ENCODE measurements around the gene CASQ2.

CASQ2 gene

DNA sequence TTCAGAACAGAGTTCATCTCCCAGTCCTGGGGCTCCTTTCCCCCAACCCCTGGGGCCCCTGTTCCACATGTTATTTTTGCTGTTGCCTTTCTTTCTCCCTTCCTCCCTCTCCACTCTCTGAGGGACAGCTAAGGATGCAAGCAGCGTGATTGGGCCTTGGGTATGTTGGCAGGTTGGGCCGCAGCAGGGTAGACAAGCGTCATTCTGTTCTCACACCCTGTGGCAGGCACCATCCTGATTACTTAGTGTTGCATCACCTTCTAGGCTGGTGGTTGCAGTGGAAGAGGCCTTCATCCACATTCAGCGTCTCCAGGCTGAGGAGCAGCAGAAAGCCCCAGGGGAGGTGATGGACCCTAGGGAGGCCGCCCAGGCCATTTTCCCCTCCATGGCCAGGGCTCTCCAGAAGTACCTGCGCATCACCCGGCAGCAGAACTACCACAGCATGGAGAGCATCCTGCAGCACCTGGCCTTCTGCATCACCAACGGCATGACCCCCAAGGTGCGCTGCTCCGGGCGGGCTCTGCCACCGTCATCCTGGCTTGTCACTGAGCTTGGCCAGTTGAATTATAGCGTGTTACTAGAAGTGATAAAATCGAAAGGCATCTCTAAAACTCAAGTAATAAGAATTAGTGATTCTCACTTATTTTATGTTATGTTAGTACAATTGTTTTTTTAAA, 83.3 kb downstream of the CASQ2 start:
- peak overlapping the region; percentile 34; the same call in 1 of the 2 replicates for H3K27ac ChIP-seq
- ChIA-PET POLR2A (ENCODE audit: low non-redundant PET) (no interaction called here), CTCF (interaction anchor here (0.5 kb wide), 2 partner anchors 39 to 51 kb away, joined by 4 to 8 read pairs; no protein-coding TSS in a partner anchor)
- no peak for DNase-seq (ENCODE audit: low spot score)
- no peak for TF ChIP-seq CTCF (conservative IDR thresholded peaks at IDR 0.05; ENCODE audit: low read depth)

DNA sequence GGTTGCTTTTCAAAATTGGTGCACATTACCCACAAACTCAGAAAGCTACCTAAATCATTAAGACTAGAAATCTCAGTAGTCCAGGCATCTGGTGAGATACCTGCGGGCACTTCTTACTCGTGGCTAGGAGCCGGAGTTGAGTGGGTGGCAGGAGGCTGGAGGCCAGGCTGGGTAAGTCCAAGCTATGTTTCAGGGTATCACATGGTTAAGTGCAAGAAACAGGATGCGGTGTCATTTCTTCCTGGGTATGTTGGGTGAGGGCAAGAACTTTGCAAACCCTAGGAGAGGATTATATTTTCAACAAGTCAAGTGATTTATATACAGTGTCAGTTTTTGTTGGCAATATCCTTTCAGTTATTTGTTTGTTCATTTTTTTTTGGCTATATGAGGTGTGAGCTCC, 85.7 kb downstream of the CASQ2 start:
- ChIA-PET POLR2A (ENCODE audit: low non-redundant PET) (no interaction called here), CTCF (no interaction called here)
- H3K27ac ChIP-seq: no peak overlapping the region
- no peak for DNase-seq (ENCODE audit: low spot score)
- no peak for TF ChIP-seq CTCF (conservative IDR thresholded peaks at IDR 0.05; ENCODE audit: low read depth)

- ChIA-PET CTCF (interaction anchor here (1.1 kb wide), 1 partner anchor 26 kb away, joined by 5 read pairs; no protein-coding TSS in a partner anchor), POLR2A (ENCODE audit: low non-redundant PET) (no interaction called here)
- DNase-seq (ENCODE audit: low spot score): no peak
- TF ChIP-seq CTCF (conservative IDR thresholded peaks at IDR 0.05; ENCODE audit: low read depth): no peak
- H3K27ac ChIP-seq: no peak overlapping the region
Measured at GRCh38 chr1:115680730-115681111, 87.8 kb downstream of the CASQ2 start.

- POLR2A ChIA-PET (ENCODE audit: low non-redundant PET): interaction anchor here (0.6 kb wide), 1 partner anchor 36 kb away, joined by 4 read pairs; no protein-coding TSS in a partner anchor
- no peak for TF ChIP-seq CTCF (conservative IDR thresholded peaks at IDR 0.05; ENCODE audit: low read depth)
- CTCF ChIA-PET: interaction anchor here (0.8 kb wide), 1 partner anchor 28 kb away, joined by 4 read pairs; no protein-coding TSS in a partner anchor
- H3K27ac ChIP-seq: peak overlapping the region; percentile 58
- peak; percentile 76 for DNase-seq (ENCODE audit: low spot score)
Measured at GRCh38 chr1:115679141-115679611, 89.3 kb downstream of the CASQ2 start.

DNA sequence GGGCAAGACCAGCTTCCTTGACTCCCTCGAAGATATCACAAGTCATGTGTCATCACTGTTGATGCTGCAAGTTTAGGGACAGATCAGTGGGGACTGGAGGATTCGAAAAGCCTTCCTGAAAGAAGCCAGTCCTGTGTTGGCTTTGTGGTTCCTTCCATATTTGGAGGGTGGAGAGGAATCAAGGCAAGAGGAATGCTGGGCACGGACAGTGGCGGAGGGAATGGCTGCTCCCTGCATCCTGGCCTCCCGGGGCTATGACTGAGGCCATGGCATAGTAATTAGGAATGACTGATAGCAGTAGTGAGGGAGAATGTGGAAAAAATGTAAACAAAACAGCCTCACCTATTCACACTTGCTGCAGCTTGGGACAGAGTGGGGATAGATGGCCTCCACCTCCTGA, 90.4 kb downstream of the CASQ2 start:
- DNase-seq (ENCODE audit: low spot score): no peak
- ChIA-PET POLR2A (ENCODE audit: low non-redundant PET) (interaction anchor here (0.6 kb wide), 1 partner anchor 28 kb away, joined by 4 read pairs; no protein-coding TSS in a partner anchor), CTCF (interaction anchor here (0.8 kb wide), 1 partner anchor 29 kb away, joined by 4 read pairs; no protein-coding TSS in a partner anchor)
- H3K27ac ChIP-seq: peak overlapping the region; percentile 58
- TF ChIP-seq CTCF (conservative IDR thresholded peaks at IDR 0.05; ENCODE audit: low read depth): no peak

GRCh38 chr1:115677565-115677964, 90.9 kb downstream of the CASQ2 start:
- ChIA-PET POLR2A (ENCODE audit: low non-redundant PET) (no interaction called here), CTCF (no interaction called here)
- no peak overlapping the region for H3K27ac ChIP-seq
- no peak for DNase-seq (ENCODE audit: low spot score)
- TF ChIP-seq CTCF (conservative IDR thresholded peaks at IDR 0.05; ENCODE audit: low read depth): no peak
